ENCODE data around the gene LHPP.
"Not testable (repeated sequence)": the region's sequence is repeated elsewhere in the genome, so short reads cannot be mapped to it uniquely, and the experiment has no call there.

The LHPP gene

GRCh38 chr10:124547647-124548168 is 86.1 kb downstream of the LHPP start:
- Histone ChIP-seq H3K4me1 (ENCODE audit: control insufficient read depth, low read depth, low read length) (no peaks in the 10 kb centered on the region), H3K56ac (ENCODE audit: low read length) (no peak overlapping the region), H4K8ac (ENCODE audit: low read depth, low read length) (no peak overlapping the region), H3K79me2 (ENCODE audit: control insufficient read depth, insufficient read depth, low read length) (no peaks in the 10 kb centered on the region), H3K4me3 (ENCODE audit: low read length) (no peak overlapping the region), H3K27me3 (ENCODE audit: insufficient read depth, low read length, poor library complexity) (no peaks in the 10 kb centered on the region), H3K4me2 (ENCODE audit: low read length) (no peak overlapping the region), H2AK5ac (ENCODE audit: low read length) (no peak overlapping the region), H3K18ac (ENCODE audit: low read length) (no peak overlapping the region), H3K27ac (ENCODE audit: low read depth, low read length) (no peak overlapping the region), H2BK5ac (ENCODE audit: low read length) (no peak overlapping the region), H3K23ac (ENCODE audit: low read length) (no peak overlapping the region), H3K36me3 (ENCODE audit: control insufficient read depth, insufficient read depth, low read length) (no peaks in the 10 kb centered on the region), H3K4ac (ENCODE audit: low read depth, low read length) (no peak overlapping the region), H3K79me1 (ENCODE audit: low read length) (no peaks in the 10 kb centered on the region), H2BK15ac (replicated peaks; ENCODE audit: low read depth) (no peak overlapping the region), H3K9ac (ENCODE audit: low read length) (no peak overlapping the region), H2BK120ac (ENCODE audit: low read depth, low read length) (no peak overlapping the region), H4K5ac (ENCODE audit: low read length) (no peak overlapping the region)
- no peak for DNase-seq
- WGBS (ENCODE audit: extremely low coverage, insufficient coverage, low lambda C conversion rate): no CpG with 5 or more reads among the region's 13 CpGs

DNA sequence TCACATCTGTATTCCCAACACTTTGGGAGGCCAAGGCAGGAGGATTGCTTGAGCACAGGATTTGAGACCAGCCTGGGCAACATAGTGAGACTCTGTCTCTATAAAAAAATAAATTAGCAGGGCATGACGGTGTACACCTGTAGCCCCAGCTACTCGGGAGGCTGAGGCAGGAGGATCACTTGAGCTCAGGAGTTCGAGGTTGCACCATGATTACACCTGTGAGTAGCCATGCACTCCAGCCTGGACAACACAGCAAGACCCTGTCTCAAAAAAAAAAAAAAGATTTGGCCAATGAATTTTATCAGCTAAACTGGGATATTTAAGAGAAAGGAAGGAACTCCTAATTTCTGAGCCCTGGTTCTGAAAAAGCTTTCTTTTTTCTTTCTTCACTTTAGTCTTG is 87.5 kb downstream of the LHPP start:
- H3K9ac ChIP-seq (ENCODE audit: low read length); H3K4me2 ChIP-seq (ENCODE audit: low read length); H4K8ac ChIP-seq (ENCODE audit: low read depth, low read length); H3K4ac ChIP-seq (ENCODE audit: low read depth, low read length); H2AK5ac ChIP-seq (ENCODE audit: low read length); H3K27me3 ChIP-seq (ENCODE audit: insufficient read depth, low read length, poor library complexity); H3K79me1 ChIP-seq (ENCODE audit: low read length); H3K4me3 ChIP-seq (ENCODE audit: low read length); H3K18ac ChIP-seq (ENCODE audit: low read length); H2BK15ac ChIP-seq (replicated peaks; ENCODE audit: low read depth); H3K23ac ChIP-seq (ENCODE audit: low read length); H3K36me3 ChIP-seq (ENCODE audit: control insufficient read depth, insufficient read depth, low read length); H4K5ac ChIP-seq (ENCODE audit: low read length); DNase-seq; H3K27ac ChIP-seq (ENCODE audit: low read depth, low read length); H3K56ac ChIP-seq (ENCODE audit: low read length); H3K79me2 ChIP-seq (ENCODE audit: control insufficient read depth, insufficient read depth, low read length); H3K4me1 ChIP-seq (ENCODE audit: control insufficient read depth, low read depth, low read length); H2BK5ac ChIP-seq (ENCODE audit: low read length); H2BK120ac ChIP-seq (ENCODE audit: low read depth, low read length): not testable (repeated sequence)
- no CpG with 5 or more reads among the region's 3 CpGs for WGBS (ENCODE audit: extremely low coverage, insufficient coverage, low lambda C conversion rate)

DNA sequence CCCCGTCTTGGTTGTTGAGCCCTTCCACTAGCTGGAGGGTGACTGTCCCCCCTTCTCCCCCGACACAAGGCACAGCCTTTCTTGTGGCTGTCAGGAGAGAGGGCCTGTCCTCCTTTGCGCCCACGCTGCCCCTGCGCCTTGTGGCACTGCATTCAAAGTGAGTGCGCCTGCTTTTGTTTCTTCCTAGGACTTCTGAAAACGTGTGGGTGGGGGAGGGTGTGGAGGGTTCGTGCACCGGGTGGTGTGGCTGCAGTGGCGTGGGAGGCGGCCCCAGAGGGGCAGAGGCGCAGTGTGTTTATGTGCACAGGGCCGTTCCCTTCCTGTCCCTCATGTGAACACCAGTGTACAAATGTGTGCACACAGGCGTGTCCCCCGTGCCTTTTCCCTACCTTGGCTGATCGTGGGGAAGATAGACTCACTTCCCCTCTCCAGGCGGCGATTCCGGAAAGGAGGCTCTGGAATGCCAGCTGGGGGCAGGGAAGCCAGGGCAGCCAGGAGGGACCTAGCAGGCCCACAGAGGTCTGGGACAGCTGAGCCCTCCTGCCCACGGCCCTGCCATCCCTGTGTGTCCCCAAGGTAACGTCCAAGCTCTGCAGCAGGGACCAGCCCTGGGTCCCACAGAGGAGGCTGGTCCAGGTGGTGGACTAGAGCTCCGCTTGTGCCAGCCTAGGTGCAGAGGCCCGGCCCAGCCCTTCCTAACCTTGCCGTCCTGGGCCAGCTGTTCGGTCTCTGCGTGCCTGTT is 88.8 kb downstream of the LHPP start:
- Histone ChIP-seq H3K27ac (ENCODE audit: low read depth, low read length) (no peak overlapping the region), H3K56ac (ENCODE audit: low read length) (no peak overlapping the region), H2BK15ac (replicated peaks; ENCODE audit: low read depth) (no peak overlapping the region), H3K79me1 (ENCODE audit: low read length) (no peaks in the 10 kb centered on the region), H2BK120ac (ENCODE audit: low read depth, low read length) (no peak overlapping the region), H2BK5ac (ENCODE audit: low read length) (no peak overlapping the region), H3K79me2 (ENCODE audit: control insufficient read depth, insufficient read depth, low read length) (no peaks in the 10 kb centered on the region), H3K23ac (ENCODE audit: low read length) (no peak overlapping the region), H2AK5ac (ENCODE audit: low read length) (no peak overlapping the region), H3K4me1 (ENCODE audit: control insufficient read depth, low read depth, low read length) (no peaks in the 10 kb centered on the region), H3K4me2 (ENCODE audit: low read length) (no peak overlapping the region), H3K9ac (ENCODE audit: low read length) (no peak overlapping the region), H3K18ac (ENCODE audit: low read length) (no peak overlapping the region), H4K8ac (ENCODE audit: low read depth, low read length) (no peak overlapping the region), H4K5ac (ENCODE audit: low read length) (no peak overlapping the region), H3K4ac (ENCODE audit: low read depth, low read length) (no peak overlapping the region), H3K4me3 (ENCODE audit: low read length) (no peak overlapping the region), H3K36me3 (ENCODE audit: control insufficient read depth, insufficient read depth, low read length) (no peaks in the 10 kb centered on the region), H3K27me3 (ENCODE audit: insufficient read depth, low read length, poor library complexity) (no peaks in the 10 kb centered on the region)
- DNase-seq: no peak
- no CpG with 5 or more reads among the region's 26 CpGs for WGBS (ENCODE audit: extremely low coverage, insufficient coverage, low lambda C conversion rate)

DNA sequence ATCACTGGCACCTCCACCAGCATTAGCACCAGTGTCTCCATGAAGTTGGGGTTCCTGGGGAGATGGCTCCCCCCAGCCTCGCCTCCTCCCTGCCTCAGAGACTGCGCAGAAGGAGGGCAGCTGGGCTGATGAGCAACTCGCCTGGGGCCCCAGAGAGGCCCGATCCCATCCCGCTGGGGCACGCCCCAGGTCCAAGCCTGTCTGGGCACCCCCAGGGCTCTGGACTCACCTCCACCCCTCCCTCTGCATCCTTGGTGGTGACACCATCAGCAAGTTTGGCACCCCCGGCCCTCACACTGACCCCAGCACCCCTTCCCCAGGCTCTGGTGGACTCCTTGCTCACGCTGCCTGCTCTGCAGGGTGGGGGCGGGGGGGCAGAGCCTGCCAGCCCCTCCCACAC is 89.5 kb downstream of the LHPP start:
- H2BK15ac ChIP-seq (replicated peaks; ENCODE audit: low read depth): no peak overlapping the region
- H3K9ac ChIP-seq (ENCODE audit: low read length): no peak overlapping the region
- no peaks in the 10 kb centered on the region for H3K79me1 ChIP-seq (ENCODE audit: low read length)
- H3K18ac ChIP-seq (ENCODE audit: low read length): no peak overlapping the region
- H3K23ac ChIP-seq (ENCODE audit: low read length): no peak overlapping the region
- no peak overlapping the region for H2AK5ac ChIP-seq (ENCODE audit: low read length)
- H3K79me2 ChIP-seq (ENCODE audit: control insufficient read depth, insufficient read depth, low read length): no peaks in the 10 kb centered on the region
- DNase-seq: no peak
- H2BK120ac ChIP-seq (ENCODE audit: low read depth, low read length): no peak overlapping the region
- no peaks in the 10 kb centered on the region for H3K27me3 ChIP-seq (ENCODE audit: insufficient read depth, low read length, poor library complexity)
- WGBS (ENCODE audit: extremely low coverage, insufficient coverage, low lambda C conversion rate): no CpG with 5 or more reads among the region's 9 CpGs
- no peak overlapping the region for H3K27ac ChIP-seq (ENCODE audit: low read depth, low read length)
- H3K56ac ChIP-seq (ENCODE audit: low read length): no peak overlapping the region
- H2BK5ac ChIP-seq (ENCODE audit: low read length): no peak overlapping the region
- H3K4ac ChIP-seq (ENCODE audit: low read depth, low read length): no peak overlapping the region
- H3K4me1 ChIP-seq (ENCODE audit: control insufficient read depth, low read depth, low read length): no peaks in the 10 kb centered on the region
- H4K5ac ChIP-seq (ENCODE audit: low read length): no peak overlapping the region
- H3K36me3 ChIP-seq (ENCODE audit: control insufficient read depth, insufficient read depth, low read length): no peaks in the 10 kb centered on the region
- no peak overlapping the region for H3K4me2 ChIP-seq (ENCODE audit: low read length)
- H3K4me3 ChIP-seq (ENCODE audit: low read length): no peak overlapping the region
- no peak overlapping the region for H4K8ac ChIP-seq (ENCODE audit: low read depth, low read length)

DNA sequence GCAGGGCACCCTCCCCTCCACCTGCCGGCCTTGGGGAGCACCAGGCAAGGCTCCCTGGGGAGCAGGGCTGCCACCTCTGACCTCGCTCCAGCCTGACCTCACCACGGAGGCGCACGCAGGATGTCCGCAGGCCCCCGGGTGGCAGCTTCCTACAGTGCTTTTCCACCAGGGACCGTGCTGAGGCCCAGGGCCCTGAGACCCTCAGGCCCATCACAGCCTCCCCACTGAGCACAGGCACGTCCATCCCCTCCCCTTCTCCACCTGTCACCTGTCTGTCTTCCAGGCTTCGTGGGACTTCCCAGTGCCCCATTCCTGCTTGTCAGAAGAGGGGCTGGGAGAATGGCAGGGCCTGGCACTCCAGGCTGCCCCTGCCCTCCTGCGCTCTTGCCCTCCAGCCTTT is 90.1 kb downstream of the LHPP start:
- Histone ChIP-seq H2BK5ac (ENCODE audit: low read length) (no peak overlapping the region), H2BK15ac (replicated peaks; ENCODE audit: low read depth) (no peak overlapping the region), H3K79me2 (ENCODE audit: control insufficient read depth, insufficient read depth, low read length) (no peaks in the 10 kb centered on the region), H4K8ac (ENCODE audit: low read depth, low read length) (no peak overlapping the region), H3K79me1 (ENCODE audit: low read length) (no peaks in the 10 kb centered on the region), H3K4me3 (ENCODE audit: low read length) (no peak overlapping the region), H2BK120ac (ENCODE audit: low read depth, low read length) (no peak overlapping the region), H2AK5ac (ENCODE audit: low read length) (no peak overlapping the region), H3K23ac (ENCODE audit: low read length) (no peak overlapping the region), H3K27me3 (ENCODE audit: insufficient read depth, low read length, poor library complexity) (no peaks in the 10 kb centered on the region), H3K36me3 (ENCODE audit: control insufficient read depth, insufficient read depth, low read length) (no peaks in the 10 kb centered on the region), H4K5ac (ENCODE audit: low read length) (no peak overlapping the region), H3K4ac (ENCODE audit: low read depth, low read length) (no peak overlapping the region), H3K27ac (ENCODE audit: low read depth, low read length) (no peak overlapping the region), H3K56ac (ENCODE audit: low read length) (no peak overlapping the region), H3K4me1 (ENCODE audit: control insufficient read depth, low read depth, low read length) (no peaks in the 10 kb centered on the region), H3K9ac (ENCODE audit: low read length) (no peak overlapping the region), H3K4me2 (ENCODE audit: low read length) (no peak overlapping the region), H3K18ac (ENCODE audit: low read length) (no peak overlapping the region)
- DNase-seq: no peak
- no CpG with 5 or more reads among the region's 11 CpGs for WGBS (ENCODE audit: extremely low coverage, insufficient coverage, low lambda C conversion rate)

All from mesendoderm (in vitro differentiated cells).